NT2/D1 (cell line): Measurements from ENCODE around the gene GMEB2.

Experiments
- SUZ12 ChIP-seq: IDR thresholded peaks from 2 replicates; pipeline ENCODE4 v1.6.1; 2011; ENCODE audit not compliant: insufficient read length, insufficient read depth; ENCODE audit errors: extremely low read depth
- YY1 ChIP-seq: IDR thresholded peaks from 2 replicates; pipeline ENCODE4 v1.6.1; 2011; ENCODE audit not compliant: insufficient read length, insufficient read depth
- ZNF274 ChIP-seq: IDR thresholded peaks from 2 replicates; pipeline ENCODE4 v1.6.1; 2011; ENCODE audit warnings: mild to moderate bottlenecking, low read depth, low read length

- TF ChIP-seq SUZ12 (no peak), ZNF274 (no peak), YY1 (no peak)
Observed at GRCh38 chr20:63544241-63544957, 82.5 kb downstream of the GMEB2 start.
